Measurements from ENCODE around the gene MYCBPAP.
A peak's percentile ranks its signal among the peaks of the same experiment; 100 is the strongest.

MYCBPAP gene

DNA sequence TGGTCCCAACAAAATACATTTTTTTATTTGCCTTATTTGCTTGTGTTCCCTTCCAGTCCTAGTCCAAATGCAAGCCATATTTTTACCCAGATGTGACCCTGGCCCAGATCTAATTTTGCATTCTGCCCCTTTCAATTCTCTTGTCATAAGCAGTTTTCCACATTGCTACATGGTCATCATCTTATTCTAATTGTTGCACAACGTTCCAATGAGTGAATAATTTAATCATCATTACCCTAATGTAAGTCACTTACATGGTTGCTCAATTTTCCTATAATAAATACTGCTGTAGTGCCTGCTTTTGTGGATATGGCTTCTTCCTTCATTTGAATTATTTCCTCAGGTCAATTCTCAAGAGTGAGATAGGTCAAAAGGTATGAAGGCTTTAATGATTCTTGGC, 16.7 kb upstream of the MYCBPAP start:
- no peak for DNase-seq (ENCODE audit: low spot score)

GRCh38 chr17:50492214-50492613, 16.0 kb upstream of the MYCBPAP start:
- DNase-seq (ENCODE audit: low spot score) = no peak

GRCh38 chr17:50493744-50494143, 14.5 kb upstream of the MYCBPAP start:
- no peak for DNase-seq (ENCODE audit: low spot score)

DNA sequence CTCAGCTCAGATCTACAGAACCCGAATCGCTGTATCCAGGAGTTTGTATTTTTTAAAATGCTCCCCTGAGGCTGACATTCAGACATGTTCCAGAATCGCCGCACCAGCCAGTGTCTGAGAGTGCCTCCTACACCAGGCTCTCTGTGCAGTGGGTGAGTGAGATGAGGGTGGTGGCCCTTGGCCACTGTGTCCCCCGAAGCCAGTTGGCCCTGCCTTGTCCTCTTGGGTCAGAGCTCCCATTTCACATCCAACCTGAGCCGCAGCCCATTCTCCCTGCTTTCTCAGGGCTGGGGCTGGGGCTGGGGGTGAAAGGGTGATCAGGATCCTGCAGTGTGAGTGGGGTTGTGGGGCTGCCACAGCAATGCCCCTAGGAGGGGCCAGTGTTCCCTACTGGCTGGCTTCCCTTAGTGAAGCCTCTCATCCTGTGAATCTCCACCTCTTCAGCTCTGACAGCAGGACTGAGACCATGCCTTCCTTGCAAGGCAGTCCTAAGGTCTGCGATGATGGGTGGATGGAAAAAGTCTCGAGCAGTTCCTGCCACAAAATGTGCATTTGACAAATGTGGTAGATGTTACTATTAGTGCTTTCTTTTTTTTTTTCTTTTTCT, 12.9 kb upstream of the MYCBPAP start:
- no peak for DNase-seq (ENCODE audit: low spot score)

GRCh38 chr17:50495918-50496317, 12.3 kb upstream of the MYCBPAP start:
- DNase-seq (ENCODE audit: low spot score) = no peak

- DNase-seq (ENCODE audit: low spot score) = no peak
These were observed 10.0 kb upstream of the MYCBPAP start for GRCh38 chr17:50498021-50498874.

DNA sequence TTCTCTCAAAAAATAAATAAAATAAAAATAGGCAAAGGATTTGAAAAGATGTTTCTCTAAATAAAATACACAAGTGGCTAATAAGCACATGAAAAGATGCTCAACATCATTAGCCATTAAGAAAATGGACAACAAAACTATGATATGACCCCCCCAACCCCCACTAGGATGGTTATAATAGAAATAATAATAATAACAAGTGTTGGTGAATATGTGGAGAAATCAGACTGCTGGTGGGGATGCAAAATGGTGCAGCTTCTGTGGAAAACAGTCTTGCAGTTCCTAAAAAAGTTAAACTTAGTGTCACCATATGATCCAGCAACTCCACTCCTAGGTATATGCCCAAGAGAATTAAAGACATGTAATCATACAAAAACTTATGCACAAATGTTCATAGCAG, 9.0 kb upstream of the MYCBPAP start:
- no peak for DNase-seq (ENCODE audit: low spot score)

- DNase-seq (ENCODE audit: low spot score) = no peak
These were observed 8.5 kb upstream of the MYCBPAP start for GRCh38 chr17:50499721-50500120.

DNA sequence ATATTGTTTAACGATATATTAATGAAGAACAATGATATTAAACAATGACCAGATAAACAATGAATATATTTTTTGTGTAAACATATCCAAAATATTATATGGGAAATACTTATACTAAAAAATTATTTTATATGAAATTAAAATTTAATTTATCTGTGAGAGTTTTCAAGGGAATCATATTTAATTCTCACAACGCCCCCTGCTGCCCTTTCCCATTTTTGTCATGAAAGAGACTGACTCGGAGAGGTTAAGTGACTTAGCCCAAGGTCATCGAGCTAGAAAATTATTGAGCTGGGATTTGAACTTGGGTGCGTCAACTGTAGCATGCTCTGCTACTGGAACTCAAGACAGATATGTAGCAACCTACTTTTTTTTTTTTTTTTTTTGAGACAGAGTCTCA, 7.2 kb upstream of the MYCBPAP start:
- DNase-seq (ENCODE audit: low spot score) = no peak

- no peak for DNase-seq (ENCODE audit: low spot score)
These were observed 5.8 kb upstream of the MYCBPAP start for GRCh38 chr17:50502301-50502990.

- DNase-seq (ENCODE audit: low spot score) = no peak
These were observed 2.6 kb upstream of the MYCBPAP start for GRCh38 chr17:50505591-50506130.

GRCh38 chr17:50506298-50506697, 1.9 kb upstream of the MYCBPAP start:
- DNase-seq (ENCODE audit: low spot score) = no peak

DNA sequence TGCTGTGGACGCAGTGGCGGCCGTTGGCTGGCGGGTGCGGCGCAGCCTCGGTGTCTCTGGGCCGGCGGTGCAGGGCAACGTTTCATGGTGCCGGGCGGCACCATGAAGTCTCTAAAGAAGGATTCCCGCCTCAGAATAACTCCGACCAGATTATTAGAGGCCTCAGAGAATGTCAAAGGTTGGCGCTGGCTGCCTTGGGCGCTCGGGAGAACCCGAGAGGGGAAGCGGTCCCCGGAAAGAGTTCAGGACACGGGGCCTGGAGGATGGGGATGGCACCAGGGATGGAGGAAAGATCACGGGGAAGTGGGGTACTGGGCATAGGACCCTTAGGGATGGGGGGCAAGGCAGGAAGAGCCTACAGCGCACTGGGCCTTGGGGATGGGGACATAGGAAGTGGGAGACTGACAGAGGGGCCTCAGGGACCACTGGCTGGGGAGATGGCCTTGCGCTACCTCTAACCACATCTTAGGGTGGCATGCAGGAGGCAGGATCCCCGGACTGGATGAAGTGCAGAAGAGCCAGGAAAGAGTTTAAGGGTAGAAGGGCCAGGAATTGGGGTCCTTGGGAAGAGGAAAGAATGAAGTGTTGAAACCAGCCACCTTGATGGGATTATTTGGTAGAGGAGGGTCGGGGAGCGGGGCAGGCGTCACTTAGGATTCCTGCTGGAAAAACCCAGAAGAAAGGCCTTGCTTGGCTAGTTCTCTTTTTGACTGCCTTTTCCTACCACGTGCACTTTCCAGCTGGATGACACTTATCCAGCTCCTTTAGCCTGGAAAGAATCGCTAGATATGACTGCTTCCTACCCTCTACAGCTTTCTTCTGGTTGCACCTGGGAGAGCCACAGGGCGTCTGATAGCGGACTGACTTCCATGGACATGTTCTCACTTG, 578 bp downstream of the MYCBPAP start:
- DNase-seq (ENCODE audit: low spot score) = no peak

GRCh38 chr17:50511058-50511457, 2.8 kb downstream of the MYCBPAP start:
- peak; percentile 53 for DNase-seq (ENCODE audit: low spot score)

DNA sequence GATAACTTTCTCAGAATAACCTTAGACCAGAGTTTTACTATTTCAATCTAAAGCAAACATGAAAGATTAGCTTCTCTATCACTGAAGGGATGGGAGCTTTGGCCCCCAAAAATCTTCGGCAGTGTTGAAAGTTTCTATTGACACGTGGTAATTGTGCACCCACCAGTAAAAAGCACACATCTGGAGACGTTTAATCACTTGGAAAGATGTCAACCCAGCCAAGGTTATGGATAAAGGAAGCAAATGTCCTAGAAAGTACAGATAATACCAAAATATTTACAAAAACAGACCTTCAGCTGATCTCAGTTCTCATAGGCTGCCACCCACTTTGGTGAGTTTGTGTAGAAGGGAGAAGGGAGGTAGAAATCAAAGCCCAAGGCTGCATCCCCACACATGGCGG, 5.3 kb downstream of the MYCBPAP start:
- no peak for DNase-seq (ENCODE audit: low spot score)

DNA sequence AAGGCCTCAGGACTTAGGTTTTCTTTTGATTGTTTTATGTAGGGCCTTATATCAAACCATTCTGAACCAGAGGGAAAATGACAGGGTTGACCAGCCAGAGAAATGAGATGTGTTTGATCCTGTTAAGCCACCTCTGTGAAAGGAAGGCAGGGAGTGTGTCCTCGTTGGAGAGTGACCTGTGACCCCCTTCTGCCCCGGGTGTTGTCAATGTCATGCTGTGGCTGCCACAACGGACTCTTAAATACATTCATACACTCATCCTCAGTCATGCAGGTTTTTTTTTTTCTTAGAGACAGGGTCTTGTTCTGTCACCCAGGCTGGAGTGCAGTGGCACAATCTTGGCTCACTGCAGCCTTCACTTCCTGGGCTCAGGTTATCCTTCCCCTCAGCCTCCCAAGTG, 6.1 kb downstream of the MYCBPAP start:
- no peak for DNase-seq (ENCODE audit: low spot score)

DNA sequence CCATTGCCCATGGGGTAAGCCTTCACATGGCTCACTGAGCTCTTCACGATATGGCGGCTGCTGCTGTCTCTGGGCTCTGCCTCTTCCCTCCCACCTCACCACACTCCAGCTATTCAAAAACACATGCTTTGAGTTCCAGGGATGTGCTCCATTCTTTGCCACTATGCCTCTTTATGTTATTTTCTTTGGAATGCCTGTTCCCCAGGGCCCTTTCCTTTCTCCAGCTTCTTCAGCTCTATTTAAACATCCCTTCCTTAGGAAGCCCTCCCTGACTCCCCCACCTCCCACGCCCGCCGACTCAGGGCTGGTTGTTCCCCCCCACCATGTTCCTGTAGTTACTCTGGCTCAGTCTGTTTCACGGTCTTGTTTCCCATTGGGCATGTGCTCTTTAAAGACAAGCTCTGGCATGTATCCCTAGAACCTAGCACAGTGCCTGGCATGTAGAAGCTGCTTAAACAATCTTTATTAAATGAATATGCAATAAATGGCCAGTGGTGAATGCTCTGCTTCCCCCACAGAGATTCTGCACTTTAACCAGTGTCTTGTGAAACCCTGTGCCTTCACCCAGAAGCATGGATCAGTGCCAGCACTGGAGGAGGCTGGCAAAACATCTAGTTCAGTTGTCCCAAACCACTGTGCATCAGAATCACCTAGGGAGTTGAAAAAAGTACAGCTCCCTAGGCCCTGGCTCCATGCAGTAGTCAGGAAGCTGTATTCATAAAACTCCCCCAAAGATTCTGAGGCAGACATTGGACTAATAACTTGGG, 6.9 kb downstream of the MYCBPAP start:
- DNase-seq (ENCODE audit: low spot score) = no peak

- DNase-seq (ENCODE audit: low spot score) = no peak
These were observed 8.8 kb downstream of the MYCBPAP start for GRCh38 chr17:50517011-50517410.

- DNase-seq (ENCODE audit: low spot score) = no peak
These were observed 9.5 kb downstream of the MYCBPAP start for GRCh38 chr17:50517504-50518383.

GRCh38 chr17:50518384-50519023, 10.3 kb downstream of the MYCBPAP start:
- DNase-seq (ENCODE audit: low spot score) = no peak

All from hepatic stellate cell (primary cell).